Endothelial cell (in vitro differentiated cells): Measurements from ENCODE around the gene IL1RAPL2. TPM values are rescaled to one million over a fixed set of nuclear protein-coding genes. Genes with fewer than 3 reads are reported as not detected.

ENCODE experiments used
- DNase-seq: peaks from one replicate; pipeline ENCODE4 v3.0.0; 2021; ENCODE audit warnings: low spot score
- H3K27ac Mint-ChIP-seq: one replicate; pipeline ENCODE4 v1.8.0; 2021; ENCODE audit warnings: mixed read lengths, inconsistent platforms; ENCODE audit not compliant: unreplicated experiment
- H3K27me3 Mint-ChIP-seq: one replicate; pipeline ENCODE4 v1.8.0; 2021; ENCODE audit warnings: mild to moderate bottlenecking, moderate library complexity, mixed read lengths, inconsistent platforms; ENCODE audit not compliant: unreplicated experiment
- H3K36me3 Mint-ChIP-seq: one replicate; pipeline ENCODE4 v1.8.0; 2021; ENCODE audit warnings: mild to moderate bottlenecking, low read depth, mixed read lengths, inconsistent platforms; ENCODE audit not compliant: unreplicated experiment
- H3K4me1 Mint-ChIP-seq: one replicate; pipeline ENCODE4 v1.8.0; 2021; ENCODE audit warnings: mild to moderate bottlenecking, mixed read lengths, inconsistent platforms; ENCODE audit not compliant: unreplicated experiment
- H3K4me3 Mint-ChIP-seq: one replicate; pipeline ENCODE4 v1.8.0; 2021; ENCODE audit warnings: mild to moderate bottlenecking, mixed read lengths, inconsistent platforms; ENCODE audit not compliant: unreplicated experiment
- H3K9me3 Mint-ChIP-seq: one replicate; pipeline ENCODE4 v1.8.0; 2021; ENCODE audit warnings: mixed read lengths, inconsistent platforms; ENCODE audit not compliant: unreplicated experiment
- total RNA-seq: library from RNA; stranded (reverse); fragmentation: NEBNext Ultra II Directional; extraction: Animal tissue kit (Norgen Biotek cat#: 25700); gene quantifications from one replicate; pipeline ENCODE4 v1.2.1, GENCODE V29; 2021; ENCODE audit not compliant: unreplicated experiment
- TF ChIP-seq, protein P1 (sequence below): fragments of 200-600 bp; sonication (generic); IDR thresholded peaks from one replicate; pipeline ENCODE4 v1.5.0; 2021; ENCODE audit warnings: antibody characterized with exemption; ENCODE audit not compliant: unreplicated experiment

Gene IL1RAPL2
- total RNA-seq, 1 donor from 2014 or later = 0.51 TPM

DNA sequence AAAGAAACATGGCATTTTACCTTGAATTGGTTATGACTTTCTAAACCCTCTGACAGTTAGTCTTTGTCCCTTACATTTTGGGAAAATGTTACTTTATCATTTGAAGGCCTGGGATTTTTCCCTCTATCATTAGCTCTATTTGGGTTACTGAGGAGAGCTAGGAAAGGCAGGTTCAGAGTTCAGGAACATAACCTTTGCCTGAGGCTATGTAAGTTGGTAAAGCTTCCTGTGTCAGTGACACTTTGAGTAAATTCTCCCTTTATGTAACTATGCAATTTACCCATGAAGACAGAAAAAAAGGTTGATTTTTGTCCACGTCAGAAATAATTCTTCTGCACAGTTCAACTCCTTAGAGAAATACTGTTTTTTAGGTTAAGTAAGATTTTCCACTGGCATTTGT lies 1084.6 kb downstream of the IL1RAPL2 start:
- H3K4me3 Mint-ChIP-seq = no peak overlapping the region
- no peaks in the 10 kb centered on the region for H3K27me3 Mint-ChIP-seq
- TF ChIP-seq, protein P1, sequence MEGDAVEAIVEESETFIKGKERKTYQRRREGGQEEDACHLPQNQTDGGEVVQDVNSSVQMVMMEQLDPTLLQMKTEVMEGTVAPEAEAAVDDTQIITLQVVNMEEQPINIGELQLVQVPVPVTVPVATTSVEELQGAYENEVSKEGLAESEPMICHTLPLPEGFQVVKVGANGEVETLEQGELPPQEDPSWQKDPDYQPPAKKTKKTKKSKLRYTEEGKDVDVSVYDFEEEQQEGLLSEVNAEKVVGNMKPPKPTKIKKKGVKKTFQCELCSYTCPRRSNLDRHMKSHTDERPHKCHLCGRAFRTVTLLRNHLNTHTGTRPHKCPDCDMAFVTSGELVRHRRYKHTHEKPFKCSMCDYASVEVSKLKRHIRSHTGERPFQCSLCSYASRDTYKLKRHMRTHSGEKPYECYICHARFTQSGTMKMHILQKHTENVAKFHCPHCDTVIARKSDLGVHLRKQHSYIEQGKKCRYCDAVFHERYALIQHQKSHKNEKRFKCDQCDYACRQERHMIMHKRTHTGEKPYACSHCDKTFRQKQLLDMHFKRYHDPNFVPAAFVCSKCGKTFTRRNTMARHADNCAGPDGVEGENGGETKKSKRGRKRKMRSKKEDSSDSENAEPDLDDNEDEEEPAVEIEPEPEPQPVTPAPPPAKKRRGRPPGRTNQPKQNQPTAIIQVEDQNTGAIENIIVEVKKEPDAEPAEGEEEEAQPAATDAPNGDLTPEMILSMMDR = no peak
- no peaks in the 10 kb centered on the region for H3K4me1 Mint-ChIP-seq
- H3K36me3 Mint-ChIP-seq = no peaks in the 10 kb centered on the region
- peaks cover 3% of the 10 kb centered on the region for H3K9me3 Mint-ChIP-seq
- no peak overlapping the region for H3K27ac Mint-ChIP-seq
- no peak for DNase-seq

DNA sequence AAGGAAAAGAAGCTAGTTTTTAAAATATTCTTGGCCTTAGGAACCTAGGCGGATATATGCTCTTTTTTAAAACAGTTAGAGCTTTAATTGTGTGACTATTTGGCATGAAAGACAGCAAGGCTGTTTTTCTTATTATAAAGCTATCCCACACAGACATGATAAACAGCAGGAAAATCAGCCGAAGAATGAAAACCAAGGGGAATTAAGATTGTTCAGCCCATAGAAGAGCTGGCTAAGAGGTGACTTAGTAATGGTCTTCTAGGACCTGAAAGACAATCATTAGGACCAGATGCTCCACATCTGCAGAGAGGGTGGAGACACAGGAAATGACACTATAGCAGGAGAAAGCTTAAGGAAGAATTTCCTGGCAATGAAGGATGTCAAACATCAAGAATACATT lies 1085.0 kb downstream of the IL1RAPL2 start:
- H3K27ac Mint-ChIP-seq = no peak overlapping the region
- H3K27me3 Mint-ChIP-seq = no peaks in the 10 kb centered on the region
- no peak overlapping the region for H3K4me3 Mint-ChIP-seq
- TF ChIP-seq, protein P1 = no peak
- peaks cover 3% of the 10 kb centered on the region for H3K9me3 Mint-ChIP-seq
- no peaks in the 10 kb centered on the region for H3K4me1 Mint-ChIP-seq
- no peaks in the 10 kb centered on the region for H3K36me3 Mint-ChIP-seq
- no peak for DNase-seq

DNA sequence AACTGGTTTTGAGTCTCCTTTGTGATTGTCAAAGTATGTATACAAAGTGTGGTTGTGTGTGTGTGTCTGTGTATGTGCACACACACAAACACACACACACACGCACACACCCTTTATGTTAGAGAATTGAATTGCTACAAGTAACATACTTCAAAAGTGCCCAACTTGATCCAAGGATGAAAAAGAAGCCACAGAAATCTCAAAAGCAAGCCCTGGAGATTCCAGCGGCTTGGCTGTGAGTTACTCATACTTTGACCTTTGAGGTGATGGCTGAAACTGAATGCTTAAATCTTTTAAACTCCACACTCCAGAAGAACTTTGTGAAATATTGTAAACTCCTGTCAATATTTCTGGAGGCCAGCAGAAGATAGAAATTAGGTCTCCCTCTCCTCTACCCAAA lies 1087.9 kb downstream of the IL1RAPL2 start:
- Mint-ChIP-seq H3K9me3 (no peaks in the 10 kb centered on the region), H3K27ac (no peak overlapping the region), H3K4me1 (no peaks in the 10 kb centered on the region), H3K36me3 (no peaks in the 10 kb centered on the region), H3K27me3 (no peaks in the 10 kb centered on the region), H3K4me3 (no peak overlapping the region)
- TF ChIP-seq, protein P1 = no peak
- DNase-seq = no peak

DNA sequence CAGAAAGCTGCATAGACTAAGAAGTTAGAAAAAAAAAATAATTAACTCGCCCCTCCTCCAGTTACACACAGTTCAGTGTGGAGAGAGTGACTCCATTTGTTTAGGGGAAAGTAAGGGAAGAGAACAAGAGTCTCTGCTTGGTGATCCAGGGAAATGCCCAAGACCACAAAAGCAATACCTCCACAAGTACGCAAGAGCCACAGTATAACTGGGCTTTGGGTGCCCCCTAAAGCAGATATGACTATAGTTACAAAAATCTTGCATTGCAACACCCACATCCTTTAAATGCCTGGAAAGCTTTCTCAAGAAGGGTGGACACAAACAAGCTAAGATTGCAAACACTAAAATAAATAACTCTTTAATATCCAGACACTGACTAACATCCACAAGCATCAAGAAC lies 1092.1 kb downstream of the IL1RAPL2 start:
- H3K4me1 Mint-ChIP-seq = no peaks in the 10 kb centered on the region
- no peak overlapping the region for H3K27ac Mint-ChIP-seq
- H3K4me3 Mint-ChIP-seq = no peak overlapping the region
- H3K9me3 Mint-ChIP-seq = no peaks in the 10 kb centered on the region
- TF ChIP-seq, protein P1 = no peak
- DNase-seq = no peak
- H3K36me3 Mint-ChIP-seq = no peaks in the 10 kb centered on the region
- H3K27me3 Mint-ChIP-seq = no peaks in the 10 kb centered on the region

DNA sequence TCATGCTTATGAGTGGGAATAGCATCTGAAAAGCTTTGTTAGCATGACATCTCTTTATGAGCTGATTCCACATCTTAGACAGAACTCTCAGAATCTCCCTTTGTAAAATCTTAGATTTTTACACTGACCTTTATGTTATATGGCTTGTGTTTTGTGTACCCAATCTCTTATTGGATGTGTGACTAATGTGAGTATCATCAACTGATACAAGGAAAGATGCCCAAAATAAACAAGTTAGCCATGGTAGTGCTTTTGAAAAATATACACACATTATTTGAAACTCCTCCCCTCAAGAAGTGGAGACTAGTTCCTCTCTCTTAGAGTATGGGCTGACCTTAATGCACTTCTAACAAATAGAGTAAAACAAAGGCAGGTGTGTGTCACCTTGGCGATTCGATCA lies 1096.2 kb downstream of the IL1RAPL2 start:
- Mint-ChIP-seq H3K4me3 (no peak overlapping the region), H3K27ac (no peak overlapping the region), H3K4me1 (no peaks in the 10 kb centered on the region), H3K9me3 (no peaks in the 10 kb centered on the region), H3K36me3 (no peaks in the 10 kb centered on the region), H3K27me3 (no peaks in the 10 kb centered on the region)
- DNase-seq = no peak
- TF ChIP-seq, protein P1 = no peak
